RWPE1 (cell line): ENCODE measurements around the gene ZNF787.
"Not testable (repeated sequence)": the region's sequence is repeated elsewhere in the genome, so short reads cannot be mapped to it uniquely, and the experiment has no call there.

Source experiments
- CTCF ChIA-PET: fragments of 350-600 bp; sonication (Branson Sonifier 250); formaldehyde crosslinking; extraction: SDS; loops from one replicate; lab custom pipeline; 2021; lab: Yijun Ruan, JAX
- POLR2A ChIA-PET: fragments of 400-600 bp; formaldehyde crosslinking; extraction: SDS; loops from one replicate; lab custom pipeline; 2020; ENCODE audit warnings: antibody characterized with exemption; ENCODE audit not compliant: low non-redundant PET; lab: Yijun Ruan, JAX
- DNase-seq: peaks from one replicate; pipeline ENCODE4 v3.0.0; 2012; ENCODE audit warnings: low spot score
- H3K27ac ChIP-seq: fragments of 450-650 bp; 2 replicates; pipeline ENCODE4 v1.5.1; 2017
- TF ChIP-seq, protein P1 (sequence below): fragments of 450-650 bp; conservative IDR thresholded peaks from 2 replicates; pipeline ENCODE4 v1.5.1; 2017; ENCODE audit warnings: low read depth, mild to moderate bottlenecking

The ZNF787 gene

DNA sequence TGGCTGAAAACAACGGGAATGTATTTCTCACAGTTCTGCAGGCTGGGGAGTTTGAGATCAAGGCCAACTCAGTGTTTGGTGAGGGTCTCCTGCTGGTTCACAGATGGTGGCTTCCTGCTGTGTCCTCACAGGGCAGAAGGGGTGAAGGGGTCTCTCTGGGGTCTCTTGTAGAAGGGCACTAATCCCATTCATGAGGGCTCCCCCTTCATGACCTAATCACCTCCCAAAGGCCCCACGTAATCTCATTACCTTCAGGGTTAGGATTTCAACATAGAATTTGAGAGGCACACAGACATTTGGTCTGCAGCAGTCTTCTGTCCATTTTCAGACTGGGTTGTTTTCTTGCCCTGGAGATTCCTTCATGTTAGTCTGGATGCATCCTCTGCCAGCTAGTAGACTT, 31.5 kb upstream of the ZNF787 start:
- no peak for DNase-seq
- H3K27ac ChIP-seq: no peak overlapping the region
- TF ChIP-seq, protein P1, sequence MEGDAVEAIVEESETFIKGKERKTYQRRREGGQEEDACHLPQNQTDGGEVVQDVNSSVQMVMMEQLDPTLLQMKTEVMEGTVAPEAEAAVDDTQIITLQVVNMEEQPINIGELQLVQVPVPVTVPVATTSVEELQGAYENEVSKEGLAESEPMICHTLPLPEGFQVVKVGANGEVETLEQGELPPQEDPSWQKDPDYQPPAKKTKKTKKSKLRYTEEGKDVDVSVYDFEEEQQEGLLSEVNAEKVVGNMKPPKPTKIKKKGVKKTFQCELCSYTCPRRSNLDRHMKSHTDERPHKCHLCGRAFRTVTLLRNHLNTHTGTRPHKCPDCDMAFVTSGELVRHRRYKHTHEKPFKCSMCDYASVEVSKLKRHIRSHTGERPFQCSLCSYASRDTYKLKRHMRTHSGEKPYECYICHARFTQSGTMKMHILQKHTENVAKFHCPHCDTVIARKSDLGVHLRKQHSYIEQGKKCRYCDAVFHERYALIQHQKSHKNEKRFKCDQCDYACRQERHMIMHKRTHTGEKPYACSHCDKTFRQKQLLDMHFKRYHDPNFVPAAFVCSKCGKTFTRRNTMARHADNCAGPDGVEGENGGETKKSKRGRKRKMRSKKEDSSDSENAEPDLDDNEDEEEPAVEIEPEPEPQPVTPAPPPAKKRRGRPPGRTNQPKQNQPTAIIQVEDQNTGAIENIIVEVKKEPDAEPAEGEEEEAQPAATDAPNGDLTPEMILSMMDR: no peak
- ChIA-PET CTCF (no interaction called here), POLR2A (interaction anchor here (0.6 kb wide), 1 partner anchor 53 kb away, joined by 6 read pairs; no protein-coding TSS in a partner anchor)

DNA sequence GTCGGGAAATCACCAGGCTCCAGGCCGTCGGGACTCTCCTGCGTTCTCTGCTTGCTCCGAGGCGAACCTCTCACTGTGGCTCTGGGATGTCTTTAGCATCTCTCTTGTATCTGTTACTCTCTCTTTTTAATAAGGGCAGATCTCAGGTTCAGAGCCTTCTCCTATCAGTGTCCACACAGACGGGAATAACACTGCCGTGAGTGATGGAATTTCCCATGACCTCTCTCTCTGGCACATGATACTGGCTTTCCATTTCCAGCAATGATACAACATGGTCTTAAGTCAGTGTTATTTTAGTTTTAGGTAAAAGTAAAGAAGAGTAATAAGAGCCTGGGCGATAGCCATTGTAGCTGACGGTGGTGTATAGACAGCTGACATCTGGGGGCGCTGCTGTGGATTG, 29.3 kb upstream of the ZNF787 start:
- no peak for DNase-seq
- ChIA-PET POLR2A (no interaction called here), CTCF (no interaction called here)
- H3K27ac ChIP-seq: no peak overlapping the region
- TF ChIP-seq, protein P1: no peak

DNA sequence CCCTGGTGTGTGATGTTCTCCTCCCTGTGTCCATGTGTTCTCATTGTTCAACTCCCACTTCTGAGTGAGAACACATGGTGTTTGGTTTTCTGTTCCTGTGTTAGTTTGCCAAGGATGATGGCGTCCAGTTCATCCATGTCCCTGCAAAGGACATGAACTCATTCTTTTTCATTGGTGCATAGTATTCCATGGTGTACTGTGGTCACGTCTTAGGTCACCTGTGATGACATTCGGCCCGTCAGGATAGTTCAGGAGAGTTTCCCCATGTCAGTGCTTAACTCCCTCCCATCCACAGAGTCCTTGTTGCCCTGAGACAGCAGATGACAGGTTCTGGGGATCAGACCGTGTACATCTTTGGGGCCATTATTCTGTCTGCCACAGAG, 28.6 kb upstream of the ZNF787 start:
- ChIA-PET CTCF (no interaction called here), POLR2A (no interaction called here)
- TF ChIP-seq, protein P1: no peak
- DNase-seq: no peak
- no peak overlapping the region for H3K27ac ChIP-seq

DNA sequence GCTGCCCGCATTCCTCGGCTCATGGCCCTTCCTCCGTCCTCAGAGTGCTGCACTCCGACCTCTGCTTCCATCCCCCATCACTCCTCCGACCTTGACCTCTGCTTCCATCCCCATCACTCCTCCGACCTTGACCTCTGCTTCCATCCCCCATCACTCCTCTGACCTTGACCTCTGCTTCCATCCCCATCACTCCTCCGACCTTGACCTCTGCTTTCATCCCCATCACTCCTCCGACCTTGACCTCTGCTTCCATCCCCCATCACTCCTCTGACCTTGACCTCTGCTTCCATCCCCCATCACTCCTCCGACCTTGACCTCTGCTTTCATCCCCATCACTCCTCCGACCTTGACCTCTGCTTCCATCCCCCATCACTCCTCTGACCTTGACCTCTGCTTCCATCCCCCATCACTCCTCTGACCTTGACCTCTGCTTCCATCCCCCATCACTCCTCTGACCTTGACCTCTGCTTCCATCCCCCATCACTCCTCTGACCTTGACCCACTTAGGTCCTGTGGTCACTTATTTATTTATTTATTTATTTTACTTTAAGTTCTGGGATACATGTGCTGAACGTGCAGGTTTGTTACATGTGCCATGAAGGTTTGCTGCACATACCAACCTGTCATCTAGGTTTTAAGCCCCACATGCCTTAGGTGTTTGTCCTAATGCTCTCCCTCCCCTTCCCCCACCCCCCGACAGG, 28.0 kb upstream of the ZNF787 start:
- H3K27ac ChIP-seq, DNase-seq, POLR2A ChIA-PET, CTCF ChIA-PET: not testable (repeated sequence)

DNA sequence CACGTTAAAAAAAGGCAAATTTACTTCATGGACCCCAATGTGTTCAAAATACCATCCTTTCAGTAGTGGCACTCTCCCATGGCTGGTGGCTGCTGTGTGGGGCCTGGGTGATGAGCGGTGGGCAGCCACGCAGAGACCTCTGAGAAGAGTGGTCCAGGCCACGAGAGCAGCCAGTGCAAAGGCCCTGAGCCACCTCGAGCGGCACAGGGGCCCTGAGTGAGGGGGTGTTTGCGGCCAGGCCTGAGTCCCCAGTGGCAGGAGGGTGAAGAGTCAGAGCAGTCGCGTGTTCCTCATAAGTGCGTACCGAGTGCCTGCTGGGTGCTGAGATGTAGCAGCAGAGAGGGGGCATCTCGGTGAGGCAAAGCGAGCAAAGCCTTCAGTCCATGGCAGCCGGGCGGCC, 27.0 kb upstream of the ZNF787 start:
- POLR2A ChIA-PET: no interaction called here
- H3K27ac ChIP-seq: no peak overlapping the region
- TF ChIP-seq, protein P1: no peak
- CTCF ChIA-PET: no interaction called here
- DNase-seq: no peak

DNA sequence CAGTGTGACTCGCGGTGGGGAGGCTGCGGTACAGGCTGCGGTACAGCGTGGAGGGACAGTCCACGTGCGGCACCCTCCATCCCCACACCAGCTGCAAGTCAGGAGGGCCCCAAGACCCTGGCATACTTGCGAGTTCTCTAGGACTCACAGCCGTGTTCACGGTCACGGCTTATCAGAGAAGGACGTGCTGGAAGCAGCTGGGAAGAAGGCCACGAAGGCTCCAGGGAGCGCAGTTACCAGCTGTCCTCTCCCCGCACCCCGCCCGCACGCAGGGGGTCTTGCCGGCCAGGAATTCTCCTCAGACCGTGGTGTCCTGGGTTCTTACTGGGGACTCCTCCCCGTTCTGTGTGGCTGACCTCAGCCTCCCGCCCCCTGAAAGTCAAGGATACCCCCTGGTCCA, 26.2 kb upstream of the ZNF787 start:
- CTCF ChIA-PET: no interaction called here

DNA sequence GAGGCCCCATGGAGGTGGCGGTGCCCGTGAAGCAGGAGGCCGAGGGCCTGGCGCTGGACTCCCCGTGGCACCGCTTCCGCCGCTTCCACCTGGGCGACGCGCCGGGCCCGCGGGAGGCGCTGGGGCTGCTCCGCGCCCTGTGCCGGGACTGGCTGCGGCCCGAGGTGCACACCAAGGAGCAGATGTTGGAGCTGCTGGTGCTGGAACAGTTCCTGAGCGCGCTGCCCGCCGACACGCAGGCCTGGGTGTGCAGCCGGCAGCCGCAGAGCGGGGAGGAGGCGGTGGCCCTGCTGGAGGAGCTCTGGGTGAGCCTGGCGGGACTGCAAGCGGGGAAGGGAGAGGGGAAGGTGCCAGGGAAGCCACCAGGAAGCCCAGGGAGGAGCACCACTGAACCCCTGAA, 25.8 kb upstream of the ZNF787 start:
- TF ChIP-seq, protein P1: no peak
- ChIA-PET POLR2A (no interaction called here), CTCF (no interaction called here)
- H3K27ac ChIP-seq: no peak overlapping the region
- DNase-seq: no peak

More for the DNA sequence above, 26.2 kb upstream of the ZNF787 start:
- POLR2A ChIA-PET: no interaction called here
- DNase-seq: no peak
- H3K27ac ChIP-seq: no peak overlapping the region
- TF ChIP-seq, protein P1: no peak
